ENCODE measurements around the gene IGF2BP2.

DNA sequence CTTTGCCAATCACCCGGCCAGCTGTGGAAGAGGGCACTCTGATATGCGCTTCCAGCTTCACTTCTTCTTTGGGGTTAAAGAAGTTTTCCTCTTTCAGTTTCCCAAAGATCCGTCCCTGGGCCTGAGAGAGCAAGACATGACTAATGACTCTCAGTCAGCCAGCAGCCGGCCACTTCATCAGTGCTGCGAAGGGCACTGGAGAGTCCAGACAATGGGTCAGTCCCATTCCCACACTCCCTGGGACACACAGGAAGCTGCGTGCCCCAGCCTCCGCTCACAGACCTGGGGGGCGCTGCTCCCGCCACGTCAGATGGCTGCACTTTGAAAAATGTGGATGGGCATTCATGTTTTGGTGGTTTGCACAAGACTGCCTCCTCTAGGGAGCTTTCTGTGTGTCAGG lies 175.4 kb downstream of the IGF2BP2 start:
- TF ChIP-seq, protein P1, sequence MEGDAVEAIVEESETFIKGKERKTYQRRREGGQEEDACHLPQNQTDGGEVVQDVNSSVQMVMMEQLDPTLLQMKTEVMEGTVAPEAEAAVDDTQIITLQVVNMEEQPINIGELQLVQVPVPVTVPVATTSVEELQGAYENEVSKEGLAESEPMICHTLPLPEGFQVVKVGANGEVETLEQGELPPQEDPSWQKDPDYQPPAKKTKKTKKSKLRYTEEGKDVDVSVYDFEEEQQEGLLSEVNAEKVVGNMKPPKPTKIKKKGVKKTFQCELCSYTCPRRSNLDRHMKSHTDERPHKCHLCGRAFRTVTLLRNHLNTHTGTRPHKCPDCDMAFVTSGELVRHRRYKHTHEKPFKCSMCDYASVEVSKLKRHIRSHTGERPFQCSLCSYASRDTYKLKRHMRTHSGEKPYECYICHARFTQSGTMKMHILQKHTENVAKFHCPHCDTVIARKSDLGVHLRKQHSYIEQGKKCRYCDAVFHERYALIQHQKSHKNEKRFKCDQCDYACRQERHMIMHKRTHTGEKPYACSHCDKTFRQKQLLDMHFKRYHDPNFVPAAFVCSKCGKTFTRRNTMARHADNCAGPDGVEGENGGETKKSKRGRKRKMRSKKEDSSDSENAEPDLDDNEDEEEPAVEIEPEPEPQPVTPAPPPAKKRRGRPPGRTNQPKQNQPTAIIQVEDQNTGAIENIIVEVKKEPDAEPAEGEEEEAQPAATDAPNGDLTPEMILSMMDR (IDR thresholded peaks at IDR 0.05): no peak
- no peak for TF ChIP-seq NR2C2 (CRISPR knock-in tag; IDR thresholded peaks at IDR 0.05)
- no peak for TF ChIP-seq JUN (CRISPR knock-in tag; IDR thresholded peaks at IDR 0.05)
- TF ChIP-seq MAX (CRISPR knock-in tag; IDR thresholded peaks at IDR 0.05): no peak
- TF ChIP-seq TCF7 (CRISPR knock-in tag; IDR thresholded peaks at IDR 0.05; ENCODE audit: low read depth): no peak
- no peak for TF ChIP-seq CREB1 (CRISPR knock-in tag; IDR thresholded peaks at IDR 0.05)
- no peak for TF ChIP-seq ATF6 (CRISPR knock-in tag; IDR thresholded peaks at IDR 0.05)
- TF ChIP-seq ESRRA (CRISPR knock-in tag; IDR thresholded peaks at IDR 0.05; ENCODE audit: borderline replicate concordance): no peak
- TF ChIP-seq IRF1 (CRISPR knock-in tag; IDR thresholded peaks at IDR 0.05): no peak
- no peak for TF ChIP-seq ZNF263 (CRISPR knock-in tag; IDR thresholded peaks at IDR 0.05; ENCODE audit: low read depth)
- TF ChIP-seq USF2 (CRISPR knock-in tag; IDR thresholded peaks at IDR 0.05): no peak
- no peak for TF ChIP-seq CBFB (CRISPR knock-in tag; IDR thresholded peaks at IDR 0.05; ENCODE audit: low read depth)

Data from WTC11 (cell line).